IMR-90 (cell line): ENCODE measurements around the gene TXNDC11. TPM values are rescaled to one million over a fixed set of nuclear protein-coding genes. Genes with fewer than 3 reads are reported as not detected.

Experiments used
- ATAC-seq: fragments of 200-7000 bp; cut with Tn5 transposase; 2 replicates; pipeline ENCODE4 v1.9.1; 2020; ENCODE audit warnings: low read depth, mild to moderate bottlenecking, moderate library complexity
- BruUV-seq: library from RNA; stranded (reverse); fragments of 400-500 nt; replicated peaks from 2 replicates; lab custom pipeline; 2021; lab: Mats Ljungman, UMichigan
- CTCF ChIA-PET: fragments of 300-600 bp; formaldehyde crosslinking; extraction: SDS; loops from one replicate; lab custom pipeline; 2021; ENCODE audit warnings: antibody characterized with exemption; lab: Yijun Ruan, JAX
- POLR2A ChIA-PET: fragments of 300-600 bp; sonication (Branson Sonifier 250); formaldehyde crosslinking; loops from one replicate; lab custom pipeline; 2022; ENCODE audit warnings: antibody characterized with exemption; ENCODE audit not compliant: unreplicated experiment; lab: Charles Lee
- DNase-seq: peaks from one replicate; pipeline ENCODE4 v3.0.0; 2013
- H2AFZ ChIP-seq: replicated peaks from 2 replicates; pipeline ENCODE3; 2013; ENCODE audit warnings: low read length, mild to moderate bottlenecking; ENCODE audit not compliant: poor library complexity
- H2AK5ac ChIP-seq: 2 replicates; pipeline ENCODE4 v1.6.1; 2013; ENCODE audit warnings: low read depth, low read length, inconsistent platforms
- H2AK9ac ChIP-seq: replicated peaks from 2 replicates; pipeline ENCODE3; 2013; ENCODE audit warnings: mild to moderate bottlenecking, low read depth, low read length, moderate library complexity; ENCODE audit not compliant: poor library complexity
- H2BK120ac ChIP-seq: 2 replicates; pipeline ENCODE4 v1.6.1; 2013; ENCODE audit warnings: low read depth, low read length, inconsistent platforms
- H2BK15ac ChIP-seq: 3 replicates; pipeline ENCODE4 v1.6.1; 2013; ENCODE audit warnings: low read depth, low read length, inconsistent platforms
- H2BK20ac ChIP-seq: 2 replicates; pipeline ENCODE4 v1.6.1; 2013; ENCODE audit warnings: low read depth, mild to moderate bottlenecking, inconsistent platforms, low read length, moderate library complexity
- H2BK5ac ChIP-seq: 2 replicates; pipeline ENCODE4 v1.6.1; 2013; ENCODE audit warnings: mild to moderate bottlenecking, low read depth, low read length, inconsistent platforms; ENCODE audit not compliant: poor library complexity, severe bottlenecking
- H3K14ac ChIP-seq: replicated peaks from 2 replicates; pipeline ENCODE4 v1.6.1; 2013; ENCODE audit warnings: low read depth, low read length, inconsistent platforms
- H3K18ac ChIP-seq: 2 replicates; pipeline ENCODE4 v1.6.1; 2013; ENCODE audit warnings: low read depth, low read length, control low read depth
- H3K23ac ChIP-seq: 2 replicates; pipeline ENCODE4 v1.6.1; 2013; ENCODE audit warnings: low read depth, low read length, inconsistent platforms
- H3K27ac ChIP-seq: 2 replicates; pipeline ENCODE4 v1.5.1; 2013; ENCODE audit warnings: mild to moderate bottlenecking, control low read depth, low read length; ENCODE audit not compliant: insufficient read depth
- H3K27me3 ChIP-seq: 2 replicates; pipeline ENCODE4 v1.6.1; 2013; ENCODE audit warnings: low read length; ENCODE audit not compliant: control insufficient read depth, insufficient read depth
- H3K36me3 ChIP-seq: 2 replicates; pipeline ENCODE4 v1.6.1; 2013; ENCODE audit warnings: low read length, mixed read lengths; ENCODE audit not compliant: control insufficient read depth, insufficient read depth
- H3K4ac ChIP-seq: 2 replicates; pipeline ENCODE4 v1.6.1; 2013; ENCODE audit warnings: low read depth, low read length, inconsistent platforms
- H3K4me1 ChIP-seq: 2 replicates; pipeline ENCODE4 v1.6.1; 2013; ENCODE audit warnings: low read length, mixed read lengths; ENCODE audit not compliant: control insufficient read depth, insufficient read depth
- H3K4me2 ChIP-seq: 2 replicates; pipeline ENCODE4 v1.6.1; 2013; ENCODE audit warnings: low read depth, mild to moderate bottlenecking, control low read depth, low read length, moderate library complexity
- H3K4me3 ChIP-seq: 2 replicates; pipeline ENCODE4 v1.5.1; 2013; ENCODE audit warnings: low read depth, mild to moderate bottlenecking, control low read depth, low read length, moderate library complexity; ENCODE audit not compliant: insufficient read depth
- H3K56ac ChIP-seq: 2 replicates; pipeline ENCODE4 v1.6.1; 2013; ENCODE audit warnings: low read length, inconsistent platforms; ENCODE audit not compliant: insufficient read depth; ENCODE audit errors: extremely low read depth
- H3K79me1 ChIP-seq, 2 experiments: 2 replicates each; pipeline ENCODE4 v1.6.1; 2013; ENCODE audit warnings: low read length in 2 of 2, inconsistent platforms in 1 of 2, low read depth in 1 of 2
- H3K9ac ChIP-seq: 2 replicates; pipeline ENCODE4 v1.6.1; 2013; ENCODE audit warnings: low read depth, low read length, control low read depth
- H3K9me1 ChIP-seq: 2 replicates; pipeline ENCODE4 v1.6.1; 2013; ENCODE audit warnings: low read length, inconsistent platforms; ENCODE audit not compliant: insufficient read depth
- H3K9me3 ChIP-seq: 2 replicates; pipeline ENCODE4 v1.6.1; 2013; ENCODE audit warnings: low read length; ENCODE audit not compliant: control insufficient read depth, insufficient read depth
- H4K20me1 ChIP-seq: 2 replicates; pipeline ENCODE4 v1.6.1; 2013; ENCODE audit warnings: low read length, inconsistent platforms; ENCODE audit not compliant: insufficient read depth
- H4K5ac ChIP-seq: 2 replicates; pipeline ENCODE4 v1.6.1; 2013; ENCODE audit warnings: mild to moderate bottlenecking, low read depth, low read length, control low read depth
- H4K8ac ChIP-seq, 2 experiments: 2 replicates each; pipeline ENCODE4 v1.6.1; 2013; ENCODE audit warnings: low read depth in 2 of 2, low read length in 2 of 2, control low read depth in 1 of 2, inconsistent platforms in 1 of 2
- H4K91ac ChIP-seq: 2 replicates; pipeline ENCODE4 v1.6.1; 2013; ENCODE audit warnings: low read depth, low read length, inconsistent platforms; ENCODE audit not compliant: insufficient read depth
- CHD1 ChIP-seq: IDR thresholded peaks from 2 replicates; pipeline ENCODE4 v1.6.1; 2012; ENCODE audit warnings: low read depth, low read length, improper control_type of control experiment
- MAFK ChIP-seq: IDR thresholded peaks from 2 replicates; pipeline ENCODE4 v1.6.1; 2012; ENCODE audit warnings: low read depth, low read length, improper control_type of control experiment
- RCOR1 ChIP-seq: IDR thresholded peaks from 2 replicates; pipeline ENCODE4 v1.6.1; 2012; ENCODE audit warnings: mild to moderate bottlenecking, low read length, improper control_type of control experiment; ENCODE audit not compliant: insufficient replicate concordance
- WGBS, 2 experiments: methylation state at CpG; one replicate each; pipeline versions ENCODE4 v1.1.5 to v1.1.7; 2013; ENCODE audit warnings: missing lambda C conversion rate in 2 of 2; ENCODE audit not compliant: insufficient read length in 1 of 2; ENCODE audit errors: extremely low coverage in 2 of 2; 5-methylcytosine and 5-hydroxymethylcytosine counted together
- dilution Hi-C: fragments of 300-500 bp; cut with HindIII; formaldehyde crosslinking; loops from one replicate; pipeline ENCODE4 v1.14.3; 2018; ENCODE audit warnings: low sequenced_read_pairs; ENCODE audit not compliant: unreplicated experiment
- in situ Hi-C: fragments of 300-500 bp; cut with MboI; formaldehyde crosslinking; loops from 3 replicates; pipeline ENCODE4 v1.14.3; 2019; ENCODE audit warnings: low sequenced_read_pairs, inconsistent platforms, mixed read lengths
- intact Hi-C: fragments of 100-400 bp; cut with micrococcal nuclease; formaldehyde crosslinking; loops from 2 replicates; pipeline ENCODE4 v1.10.0; 2022
- polyA plus RNA-seq, 3 experiments: library from polyadenylated mRNA; depleted of rRNA; stranded (reverse); fragments of >200 nt; gene quantifications; 2 replicates each; pipeline ENCODE4 v1.2.3, GENCODE V29; 2012; ENCODE audit warnings: low replicate concordance in 1 of 3
- total RNA-seq: library from RNA; depleted of rRNA; stranded (reverse); fragments of >200 nt; gene quantifications from 2 replicates; pipeline ENCODE4 v1.2.3, GENCODE V29; 2012

Gene TXNDC11
- total and polyA plus RNA-seq, 2 of the 4 experiments (the other 2 are of a cell fraction) = 25.3 to 42.9 TPM

GRCh38 chr16:11675561-11676511 is 66.8 kb downstream of the TXNDC11 start (continued):
- TF ChIP-seq RCOR1 (no peak), CHD1 (no peak)

DNA sequence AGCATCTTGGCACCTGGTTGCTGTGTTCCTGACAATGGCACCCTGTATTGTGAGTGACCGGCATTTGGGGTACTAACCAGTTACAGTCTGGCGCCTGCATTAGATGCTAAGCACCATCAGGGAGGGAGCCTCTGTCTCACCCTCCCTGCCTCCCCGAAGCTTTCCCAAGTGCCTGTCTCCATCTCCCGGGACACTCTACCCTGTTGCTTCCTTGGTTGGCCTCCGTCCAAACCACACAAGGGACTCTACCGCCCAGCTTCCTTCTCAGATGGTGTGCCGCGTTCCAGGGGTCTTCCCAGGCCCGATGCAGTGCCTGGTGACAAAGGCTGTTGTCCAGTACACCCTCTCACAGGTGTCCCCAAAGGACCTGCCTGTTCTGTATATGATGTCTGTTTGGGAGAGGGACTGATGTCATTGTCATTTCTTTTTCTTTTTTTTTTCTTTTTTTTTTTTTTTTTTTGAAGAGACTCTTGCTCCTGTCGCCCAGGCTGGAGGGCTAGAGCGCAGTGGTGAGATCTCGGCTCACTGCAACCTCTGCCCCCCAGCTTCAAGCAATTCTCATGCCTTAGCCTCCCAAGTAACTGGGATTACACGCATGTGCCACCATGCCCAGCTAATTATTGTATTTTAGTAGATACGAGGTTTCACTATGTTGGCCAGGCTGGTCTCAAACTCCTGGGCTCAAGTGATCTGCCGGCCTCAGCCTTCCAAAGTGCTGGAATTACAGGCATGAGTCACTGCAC is 67.7 kb downstream of the TXNDC11 start:
- H2BK20ac ChIP-seq = no peak overlapping the region
- no peak overlapping the region for H3K27ac ChIP-seq
- ChIA-PET CTCF (interaction anchor here (0.9 kb wide), 1 partner anchor 48 kb away, joined by 4 read pairs; no protein-coding TSS in a partner anchor), POLR2A (no interaction called here)
- no peak overlapping the region for H2BK15ac ChIP-seq
- intact Hi-C loops = no loop called here
- H2AK9ac ChIP-seq = no peak overlapping the region
- H4K91ac ChIP-seq = no peak overlapping the region
- no peak overlapping the region for H3K4me2 ChIP-seq
- H4K5ac ChIP-seq = no peak overlapping the region
- dilution Hi-C loops = no loop called here
- no peaks in the 10 kb centered on the region for H3K27me3 ChIP-seq
- no peak overlapping the region for H3K4me3 ChIP-seq
- no TSS peak for BruUV-seq
- H3K4ac ChIP-seq = 0 out of 2 replicates have a peak overlapping the region, but pooled peaks have one; percentile 24
- DNase-seq (peak; percentile 51), ATAC-seq (peak; percentile 5)
- in situ Hi-C loops = no loop called here
- H2AFZ ChIP-seq = peak overlapping the region; percentile 76
- H3K9ac ChIP-seq = no peak overlapping the region
- peaks cover 20% of the 10 kb centered on the region for H3K4me1 ChIP-seq
- no peak overlapping the region for H3K14ac ChIP-seq
- H3K18ac ChIP-seq = no peak overlapping the region
- peaks cover 29% of the 10 kb centered on the region; the same call in 1 of the 2 replicates for H3K9me1 ChIP-seq
- no peaks in the 10 kb centered on the region for H3K9me3 ChIP-seq
- 80% methylated on average over 1 of the region's 15 CpGs; no CpG with 5 or more reads in 1 of the 2 experiments for WGBS, 2 experiments
- H2AK5ac ChIP-seq = peak overlapping the region; percentile 33; the same call in 1 of the 2 replicates
- H3K23ac ChIP-seq = no peak overlapping the region
- peaks cover 20 to 92% of the 10 kb centered on the region in 2 experiments for H3K79me1 ChIP-seq
- no peak overlapping the region for H3K56ac ChIP-seq
- peaks cover 97% of the 10 kb centered on the region for H4K20me1 ChIP-seq
- H4K8ac ChIP-seq = no peak overlapping the region
- peaks cover 45% of the 10 kb centered on the region for H3K36me3 ChIP-seq
- H2BK5ac ChIP-seq = no peak overlapping the region
- TF ChIP-seq MAFK = no peak
- no peak overlapping the region for H2BK120ac ChIP-seq
